Calu3 (cell line): ENCODE results near the gene MAOB. TPM values are rescaled to one million over a fixed set of nuclear protein-coding genes. Genes with fewer than 3 reads are reported as not detected.

Source experiments
- BruUV-seq: library from RNA; stranded (reverse); fragments of 400-500 nt; replicated peaks from 2 replicates; lab custom pipeline; 2021; lab: Mats Ljungman, UMichigan
- CTCF ChIA-PET: fragments of 300-600 bp; sonication (Branson Sonifier 250); formaldehyde crosslinking; loops from one replicate; lab custom pipeline; 2022; ENCODE audit warnings: antibody characterized with exemption; lab: Charles Lee
- DNase-seq: peaks from one replicate; pipeline ENCODE4 v3.0.0; 2022
- H3K27ac Mint-ChIP-seq: one replicate; pipeline ENCODE4 v1.8.0; 2022; ENCODE audit warnings: mixed read lengths; ENCODE audit not compliant: unreplicated experiment
- H3K27me3 Mint-ChIP-seq: one replicate; pipeline ENCODE4 v1.8.0; 2022; ENCODE audit warnings: mixed read lengths; ENCODE audit not compliant: unreplicated experiment
- H3K36me3 Mint-ChIP-seq: one replicate; pipeline ENCODE4 v1.8.0; 2022; ENCODE audit warnings: mild to moderate bottlenecking, moderate library complexity, mixed read lengths; ENCODE audit not compliant: insufficient read depth, unreplicated experiment
- H3K4me1 Mint-ChIP-seq: one replicate; pipeline ENCODE4 v1.8.0; 2022; ENCODE audit warnings: mild to moderate bottlenecking, low read depth, mixed read lengths; ENCODE audit not compliant: unreplicated experiment
- H3K4me3 Mint-ChIP-seq: one replicate; pipeline ENCODE4 v1.8.0; 2022; ENCODE audit warnings: mild to moderate bottlenecking, low read depth, moderate library complexity, mixed read lengths; ENCODE audit not compliant: unreplicated experiment
- H3K9me3 Mint-ChIP-seq: one replicate; pipeline ENCODE4 v1.8.0; 2022; ENCODE audit warnings: low read depth, mixed read lengths; ENCODE audit not compliant: unreplicated experiment
- intact Hi-C: fragments of 100-400 bp; cut with micrococcal nuclease; formaldehyde crosslinking; loops from one replicate; pipeline ENCODE4 v1.10.0; 2022; ENCODE audit not compliant: unreplicated experiment
- total RNA-seq: library from RNA; stranded (reverse); gene quantifications from 2 replicates; pipeline ENCODE4 v1.2.3, GENCODE V29; 2022
- TF ChIP-seq, protein P1 (sequence below): fragments of 200-600 bp; IDR thresholded peaks from one replicate; pipeline ENCODE4 v1.8.0; 2022; ENCODE audit warnings: antibody characterized with exemption; ENCODE audit not compliant: unreplicated experiment

The MAOB gene
- total RNA-seq, 1 experiment from 2014 or later, result 56.8 TPM

DNA sequence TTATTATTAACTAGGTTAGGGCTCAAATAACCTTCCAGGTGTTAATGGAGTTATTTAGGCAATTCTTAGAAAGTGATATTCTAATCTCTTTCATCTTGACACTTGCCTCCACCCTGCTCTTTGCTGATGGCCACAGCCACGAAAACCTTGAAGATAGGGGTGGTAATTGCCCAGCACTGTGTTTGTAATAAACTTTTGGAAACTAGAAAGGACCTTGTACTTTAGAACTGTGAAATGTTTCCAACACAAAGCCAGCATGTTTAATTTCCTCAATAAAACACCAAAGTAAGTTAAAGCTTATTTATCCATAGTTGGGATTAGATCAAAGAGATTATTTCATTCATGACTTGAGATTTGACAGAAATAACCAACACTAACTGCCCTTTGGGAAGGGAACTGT is 147.8 kb downstream of the MAOB start:
- H3K27ac Mint-ChIP-seq, result no peak overlapping the region
- H3K4me1 Mint-ChIP-seq, result no peaks in the 10 kb centered on the region
- no peaks in the 10 kb centered on the region for H3K27me3 Mint-ChIP-seq
- CTCF ChIA-PET, result no interaction called here
- intact Hi-C loops, result no loop called here
- no peak overlapping the region for H3K4me3 Mint-ChIP-seq
- BruUV-seq, result no TSS peak
- TF ChIP-seq, protein P1, sequence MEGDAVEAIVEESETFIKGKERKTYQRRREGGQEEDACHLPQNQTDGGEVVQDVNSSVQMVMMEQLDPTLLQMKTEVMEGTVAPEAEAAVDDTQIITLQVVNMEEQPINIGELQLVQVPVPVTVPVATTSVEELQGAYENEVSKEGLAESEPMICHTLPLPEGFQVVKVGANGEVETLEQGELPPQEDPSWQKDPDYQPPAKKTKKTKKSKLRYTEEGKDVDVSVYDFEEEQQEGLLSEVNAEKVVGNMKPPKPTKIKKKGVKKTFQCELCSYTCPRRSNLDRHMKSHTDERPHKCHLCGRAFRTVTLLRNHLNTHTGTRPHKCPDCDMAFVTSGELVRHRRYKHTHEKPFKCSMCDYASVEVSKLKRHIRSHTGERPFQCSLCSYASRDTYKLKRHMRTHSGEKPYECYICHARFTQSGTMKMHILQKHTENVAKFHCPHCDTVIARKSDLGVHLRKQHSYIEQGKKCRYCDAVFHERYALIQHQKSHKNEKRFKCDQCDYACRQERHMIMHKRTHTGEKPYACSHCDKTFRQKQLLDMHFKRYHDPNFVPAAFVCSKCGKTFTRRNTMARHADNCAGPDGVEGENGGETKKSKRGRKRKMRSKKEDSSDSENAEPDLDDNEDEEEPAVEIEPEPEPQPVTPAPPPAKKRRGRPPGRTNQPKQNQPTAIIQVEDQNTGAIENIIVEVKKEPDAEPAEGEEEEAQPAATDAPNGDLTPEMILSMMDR, result no peak
- DNase-seq, result no peak
- no peaks in the 10 kb centered on the region for H3K9me3 Mint-ChIP-seq
- H3K36me3 Mint-ChIP-seq, result no peaks in the 10 kb centered on the region

DNA sequence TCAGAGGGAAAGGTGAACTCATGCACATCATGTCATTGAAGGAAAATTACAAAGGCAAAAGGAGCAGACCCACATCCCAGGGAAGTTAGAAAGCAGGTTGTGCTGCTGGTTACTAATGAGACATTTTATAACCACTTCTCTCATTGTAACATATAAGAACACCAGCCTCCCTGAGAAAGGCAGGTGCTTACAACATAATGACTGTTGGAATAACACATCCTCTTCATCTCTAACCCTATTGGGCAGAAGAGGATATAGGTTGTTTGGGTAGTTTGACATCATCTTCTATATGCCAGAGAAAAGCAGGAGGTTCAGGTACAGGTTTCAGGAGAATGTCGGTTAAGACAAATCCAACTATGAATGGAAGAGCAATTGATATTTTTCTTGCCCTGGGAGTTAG is 148.6 kb downstream of the MAOB start:
- Mint-ChIP-seq H3K9me3 (no peaks in the 10 kb centered on the region), H3K36me3 (no peaks in the 10 kb centered on the region), H3K4me1 (no peaks in the 10 kb centered on the region), H3K27me3 (no peaks in the 10 kb centered on the region), H3K4me3 (no peak overlapping the region), H3K27ac (no peak overlapping the region)
- no peak for DNase-seq
- CTCF ChIA-PET, result no interaction called here
- intact Hi-C loops, result no loop called here
- no TSS peak for BruUV-seq
- TF ChIP-seq, protein P1, result no peak

DNA sequence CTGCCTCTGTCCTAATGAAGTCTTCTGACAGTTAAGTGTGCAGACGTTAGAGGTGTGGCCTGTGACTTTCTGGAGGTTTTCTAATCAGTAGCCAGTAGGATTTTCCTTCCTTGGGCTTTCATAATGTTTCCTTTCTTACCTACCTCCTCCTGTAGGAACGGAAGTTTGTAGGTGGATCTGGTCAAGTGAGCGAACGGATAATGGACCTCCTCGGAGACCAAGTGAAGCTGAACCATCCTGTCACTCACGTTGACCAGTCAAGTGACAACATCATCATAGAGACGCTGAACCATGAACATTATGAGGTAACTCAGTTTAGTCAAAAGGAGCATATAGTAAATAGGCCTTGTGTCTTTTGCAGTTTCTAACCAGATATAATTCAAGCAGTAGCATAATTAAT is 151.2 kb downstream of the MAOB start:
- H3K27me3 Mint-ChIP-seq, result no peaks in the 10 kb centered on the region
- no peaks in the 10 kb centered on the region for H3K9me3 Mint-ChIP-seq
- intact Hi-C loops, result no loop called here
- TF ChIP-seq, protein P1, result no peak
- BruUV-seq, result no TSS peak
- no peak for DNase-seq
- H3K4me3 Mint-ChIP-seq, result no peak overlapping the region
- H3K36me3 Mint-ChIP-seq, result no peaks in the 10 kb centered on the region
- H3K27ac Mint-ChIP-seq, result no peak overlapping the region
- CTCF ChIA-PET, result no interaction called here
- no peaks in the 10 kb centered on the region for H3K4me1 Mint-ChIP-seq

DNA sequence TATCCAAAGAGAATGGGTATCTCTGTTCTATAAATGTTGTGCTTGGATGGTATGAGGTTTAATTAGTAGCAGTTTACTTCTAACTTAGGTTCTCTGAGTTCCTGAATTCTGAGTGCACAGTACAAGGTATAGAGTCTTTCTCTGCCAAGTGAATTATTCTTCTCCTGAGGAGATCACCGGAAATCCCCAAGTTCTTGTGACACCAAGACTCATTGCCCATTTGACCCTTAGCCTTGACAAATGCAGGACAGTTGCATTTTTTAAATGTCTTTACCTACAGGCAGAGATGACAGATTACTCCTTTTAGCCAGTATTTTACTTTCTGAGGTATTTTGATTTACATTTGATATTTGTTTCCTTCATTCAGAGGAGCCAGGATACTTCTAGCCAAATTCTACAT is 153.3 kb downstream of the MAOB start:
- Mint-ChIP-seq H3K9me3 (peaks cover 2% of the 10 kb centered on the region), H3K4me1 (no peaks in the 10 kb centered on the region), H3K27me3 (no peaks in the 10 kb centered on the region), H3K27ac (no peak overlapping the region), H3K4me3 (no peak overlapping the region), H3K36me3 (no peaks in the 10 kb centered on the region)
- intact Hi-C loops, result no loop called here
- DNase-seq, result no peak
- BruUV-seq, result no TSS peak
- CTCF ChIA-PET, result no interaction called here
- TF ChIP-seq, protein P1, result no peak
